Erythroblast (primary cell): ENCODE data around the gene CHD5.

Experiments
- GATA1 ChIP-seq: IDR thresholded peaks from 2 replicates; pipeline ENCODE4 v1.6.1; 2011; ENCODE audit warnings: low read depth, mild to moderate bottlenecking, control low read depth, low read length, moderate library complexity
- POLR2A ChIP-seq: IDR thresholded peaks from 2 replicates; pipeline ENCODE4 v1.6.1; 2011; ENCODE audit warnings: mild to moderate bottlenecking, low read length

DNA sequence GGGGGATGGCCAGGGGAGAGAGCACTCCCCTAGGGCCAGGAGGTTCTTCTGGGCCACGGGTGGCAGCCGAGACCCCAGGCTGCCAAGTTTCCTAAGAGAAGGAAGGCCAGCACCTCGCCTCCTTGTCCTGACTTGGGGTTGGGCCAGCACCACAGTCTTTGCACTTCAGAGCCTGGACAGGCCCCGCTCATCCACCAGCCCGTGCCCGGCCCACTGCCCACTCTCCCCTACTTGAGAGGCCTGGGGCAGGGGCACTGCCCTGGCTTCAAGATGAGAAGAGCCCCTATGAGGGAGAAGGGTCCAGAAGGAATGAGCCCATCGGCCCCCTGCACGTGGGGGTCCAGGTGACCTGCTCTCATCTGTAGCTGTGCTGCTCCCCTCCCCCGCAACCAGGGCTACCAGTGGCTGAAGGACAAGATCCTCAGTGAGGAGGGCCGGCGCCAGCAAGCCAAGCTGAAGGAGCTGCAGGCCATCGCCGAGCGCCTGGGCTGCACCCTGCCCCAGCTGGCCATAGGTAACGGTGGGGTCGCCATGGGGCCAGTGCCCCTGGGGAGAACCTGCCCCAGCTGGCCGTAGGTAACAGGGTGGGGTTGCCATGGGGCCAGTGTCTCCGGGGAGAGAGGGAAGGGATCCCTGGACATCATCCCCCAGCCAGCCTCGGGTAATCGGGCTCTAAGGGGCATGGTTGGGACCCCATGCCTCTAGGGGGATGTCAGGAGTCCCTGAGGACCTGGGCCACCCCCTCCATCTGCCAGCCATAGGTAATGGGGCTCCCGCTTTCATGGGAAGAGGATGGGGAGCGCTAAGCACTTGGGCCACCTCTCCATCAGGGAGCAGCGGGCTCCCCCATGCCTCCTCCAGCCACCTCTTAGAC, 83.6 kb downstream of the CHD5 start:
- TF ChIP-seq POLR2A (no peak), GATA1 (no peak)
